MM.1S (cell line): ENCODE measurements around the gene ZBTB45.

Experiments
- CTCF ChIP-seq: fragments of 300-600 bp; sonication (generic); IDR thresholded peaks from 2 replicates; pipeline ENCODE4 v1.5.1; 2016; ENCODE audit warnings: antibody characterized with exemption, low read length, mixed read lengths
- EZH2 ChIP-seq: fragments of 300-600 bp; sonication (generic); optimal IDR thresholded peaks from 2 replicates; pipeline ENCODE3; 2017; ENCODE audit warnings: low read depth, mild to moderate bottlenecking, antibody characterized with exemption, low read length, mixed read lengths

DNA sequence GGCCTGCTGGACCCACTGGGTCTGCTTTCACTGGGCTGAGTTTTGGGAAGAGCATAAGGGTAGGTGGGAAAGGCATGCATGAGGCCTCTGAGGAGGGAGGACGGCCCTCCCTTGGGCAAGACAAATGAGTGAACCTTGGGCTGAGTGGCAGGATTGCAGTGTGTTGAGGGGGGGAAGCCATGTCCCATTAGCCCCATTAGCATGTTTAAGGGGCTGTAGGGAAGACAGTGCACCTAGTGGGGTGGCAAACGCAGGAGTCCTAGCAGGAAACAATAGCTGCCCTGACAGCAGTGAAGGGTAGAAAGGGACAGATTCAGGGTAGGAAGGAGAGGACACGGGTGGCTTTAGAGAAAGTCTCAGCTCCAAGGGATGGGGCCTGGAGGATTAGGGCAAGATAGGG lies 3.1 kb upstream of the ZBTB45 start:
- TF ChIP-seq CTCF (no peak), EZH2 (no peak)
